Measurements from ENCODE around the gene THSD4. TPM values are rescaled to one million over a fixed set of nuclear protein-coding genes. Genes with fewer than 3 reads are reported as not detected.

The THSD4 gene
- total RNA-seq, 1 donor from 2014 or later = 2.5 TPM

- Mint-ChIP-seq H3K4me1 (ENCODE audit: low read depth, unreplicated experiment) (no peaks in the 10 kb centered on the region), H3K9me3 (ENCODE audit: unreplicated experiment) (no peaks in the 10 kb centered on the region), H3K36me3 (ENCODE audit: low read depth, unreplicated experiment) (no peaks in the 10 kb centered on the region), H3K27ac (ENCODE audit: unreplicated experiment) (no peak overlapping the region), H3K27me3 (ENCODE audit: low read depth, unreplicated experiment) (no peaks in the 10 kb centered on the region), H3K4me3 (ENCODE audit: unreplicated experiment) (no peak overlapping the region)
- H3K36me3 ChIP-seq (ENCODE audit: insufficient read depth, low read length) = no peaks in the 10 kb centered on the region
- no peak overlapping the region for H2AFZ ChIP-seq (ENCODE audit: low read depth, low read length)
- TF ChIP-seq CTCF (IDR thresholded peaks at IDR 0.05; ENCODE audit: insufficient read depth, low read depth, low read length) = no peak
- TF ChIP-seq EZH2 (IDR thresholded peaks at IDR 0.05; ENCODE audit: insufficient read depth, low read length) = no peak
- no peaks in the 10 kb centered on the region for H3K79me2 ChIP-seq (ENCODE audit: insufficient read depth, low read length)
- H3K4me2 ChIP-seq (ENCODE audit: low read length) = no peak overlapping the region
- H3K4me1 ChIP-seq (ENCODE audit: insufficient read depth, low read length) = no peaks in the 10 kb centered on the region
- no peaks in the 10 kb centered on the region for H3K27me3 ChIP-seq (ENCODE audit: insufficient read depth, low read length)
- no peak overlapping the region for H3K27ac ChIP-seq (ENCODE audit: low read depth, low read length)
- DNase-seq (ENCODE audit: low read depth) = no peak
- no peaks in the 10 kb centered on the region for H4K20me1 ChIP-seq (ENCODE audit: insufficient read depth, low read length)
- no peak overlapping the region for H3K4me3 ChIP-seq (ENCODE audit: insufficient read depth, low read depth, low read length)
- no peaks in the 10 kb centered on the region for H3K9me3 ChIP-seq (ENCODE audit: insufficient read depth, low read depth, low read length)
- H3K9ac ChIP-seq (ENCODE audit: low read length) = no peak overlapping the region
- no peak for FAIRE-seq
Measured at GRCh38 chr15:71635735-71636134, 520.5 kb downstream of the THSD4 start.

- Mint-ChIP-seq H3K27ac (ENCODE audit: unreplicated experiment) (no peak overlapping the region), H3K27me3 (ENCODE audit: low read depth, unreplicated experiment) (peaks cover 4% of the 10 kb centered on the region), H3K9me3 (ENCODE audit: unreplicated experiment) (peaks cover 2% of the 10 kb centered on the region), H3K4me1 (ENCODE audit: low read depth, unreplicated experiment) (no peaks in the 10 kb centered on the region), H3K36me3 (ENCODE audit: low read depth, unreplicated experiment) (no peaks in the 10 kb centered on the region), H3K4me3 (ENCODE audit: unreplicated experiment) (no peak overlapping the region)
- H3K4me1 ChIP-seq (ENCODE audit: insufficient read depth, low read length) = no peaks in the 10 kb centered on the region
- H3K4me2 ChIP-seq (ENCODE audit: low read length) = no peak overlapping the region
- H3K36me3 ChIP-seq (ENCODE audit: insufficient read depth, low read length) = no peaks in the 10 kb centered on the region
- no peaks in the 10 kb centered on the region for H3K79me2 ChIP-seq (ENCODE audit: insufficient read depth, low read length)
- DNase-seq (ENCODE audit: low read depth) (no peak), FAIRE-seq (no peak)
- no peak overlapping the region for H3K4me3 ChIP-seq (ENCODE audit: insufficient read depth, low read depth, low read length)
- no peak overlapping the region for H3K27ac ChIP-seq (ENCODE audit: low read depth, low read length)
- H3K27me3 ChIP-seq (ENCODE audit: insufficient read depth, low read length) = no peaks in the 10 kb centered on the region
- H2AFZ ChIP-seq (ENCODE audit: low read depth, low read length) = no peak overlapping the region
- no peak for TF ChIP-seq EZH2 (IDR thresholded peaks at IDR 0.05; ENCODE audit: insufficient read depth, low read length)
- H3K9me3 ChIP-seq (ENCODE audit: insufficient read depth, low read depth, low read length) = no peaks in the 10 kb centered on the region
- H4K20me1 ChIP-seq (ENCODE audit: insufficient read depth, low read length) = no peaks in the 10 kb centered on the region
- no peak overlapping the region for H3K9ac ChIP-seq (ENCODE audit: low read length)
Measured at GRCh38 chr15:71638876-71639275, 523.6 kb downstream of the THSD4 start.

GRCh38 chr15:71639471-71639870 lies 524.2 kb downstream of the THSD4 start:
- Histone ChIP-seq H3K9me3 (ENCODE audit: insufficient read depth, low read depth, low read length) (no peaks in the 10 kb centered on the region), H3K27me3 (ENCODE audit: insufficient read depth, low read length) (no peaks in the 10 kb centered on the region), H3K79me2 (ENCODE audit: insufficient read depth, low read length) (no peaks in the 10 kb centered on the region), H3K4me2 (ENCODE audit: low read length) (no peak overlapping the region), H3K4me1 (ENCODE audit: insufficient read depth, low read length) (no peaks in the 10 kb centered on the region), H2AFZ (ENCODE audit: low read depth, low read length) (no peak overlapping the region), H3K36me3 (ENCODE audit: insufficient read depth, low read length) (no peaks in the 10 kb centered on the region), H3K4me3 (ENCODE audit: insufficient read depth, low read depth, low read length) (no peak overlapping the region), H3K9ac (ENCODE audit: low read length) (no peak overlapping the region), H3K27ac (ENCODE audit: low read depth, low read length) (no peak overlapping the region), H4K20me1 (ENCODE audit: insufficient read depth, low read length) (no peaks in the 10 kb centered on the region)
- peaks cover 4% of the 10 kb centered on the region for H3K27me3 Mint-ChIP-seq (ENCODE audit: low read depth, unreplicated experiment)
- no peak overlapping the region for H3K27ac Mint-ChIP-seq (ENCODE audit: unreplicated experiment)
- H3K4me3 Mint-ChIP-seq (ENCODE audit: unreplicated experiment) = no peak overlapping the region
- DNase-seq (ENCODE audit: low read depth) = no peak
- H3K9me3 Mint-ChIP-seq (ENCODE audit: unreplicated experiment) = peaks cover 2% of the 10 kb centered on the region
- no peaks in the 10 kb centered on the region for H3K4me1 Mint-ChIP-seq (ENCODE audit: low read depth, unreplicated experiment)
- no peaks in the 10 kb centered on the region for H3K36me3 Mint-ChIP-seq (ENCODE audit: low read depth, unreplicated experiment)
- TF ChIP-seq EZH2 (IDR thresholded peaks at IDR 0.05; ENCODE audit: insufficient read depth, low read length) (no peak), CTCF (IDR thresholded peaks at IDR 0.05; ENCODE audit: insufficient read depth, low read depth, low read length) (no peak)
- no peak for FAIRE-seq
